HG03045 (cell line): Measurements from ENCODE around the gene DBF4B.

Experiments used
- ATAC-seq: cut with Tn5 transposase; IDR thresholded peaks from one replicate; pipeline ENCODE4 v1.9.1; 2021; ENCODE audit warnings: mild to moderate bottlenecking, moderate library complexity; ENCODE audit not compliant: unreplicated experiment

DBF4B gene

GRCh38 chr17:44775838-44776621, 67.6 kb downstream of the DBF4B start:
- ATAC-seq: peak; percentile 3

DNA sequence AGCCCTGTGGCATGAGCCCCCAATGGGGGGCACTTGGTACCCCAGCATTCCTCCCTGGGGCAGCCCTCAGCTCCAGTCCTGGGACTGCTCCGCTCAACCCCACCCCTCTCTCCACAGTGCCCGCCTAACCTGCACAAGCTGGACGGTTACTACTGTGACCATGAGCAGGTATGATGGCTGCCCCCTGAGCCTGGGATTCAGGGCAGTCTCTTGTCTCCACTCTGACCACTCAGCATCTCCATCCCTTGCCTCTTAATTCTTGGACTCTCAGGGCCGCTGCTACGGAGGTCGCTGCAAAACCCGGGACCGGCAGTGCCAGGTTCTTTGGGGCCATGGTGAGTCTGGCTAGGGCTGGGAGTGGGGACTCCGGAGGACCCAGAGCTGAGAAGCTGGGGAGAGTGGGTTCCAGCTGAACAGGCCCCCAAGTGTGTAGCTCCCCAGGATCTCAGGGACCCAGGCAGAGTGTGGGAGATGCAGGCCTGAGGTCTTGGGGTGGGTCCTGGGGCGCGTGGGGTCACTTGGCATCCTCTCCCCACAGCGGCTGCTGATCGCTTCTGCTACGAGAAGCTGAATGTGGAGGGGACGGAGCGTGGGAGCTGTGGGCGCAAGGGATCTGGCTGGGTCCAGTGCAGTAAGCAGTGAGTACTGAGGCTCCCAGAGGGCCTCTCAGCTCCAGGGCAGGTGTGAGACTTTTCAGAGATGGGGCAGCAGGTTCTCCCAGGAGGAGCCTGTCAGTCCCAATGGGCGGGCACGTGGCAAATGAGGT, 68.3 kb downstream of the DBF4B start:
- no peak for ATAC-seq

DNA sequence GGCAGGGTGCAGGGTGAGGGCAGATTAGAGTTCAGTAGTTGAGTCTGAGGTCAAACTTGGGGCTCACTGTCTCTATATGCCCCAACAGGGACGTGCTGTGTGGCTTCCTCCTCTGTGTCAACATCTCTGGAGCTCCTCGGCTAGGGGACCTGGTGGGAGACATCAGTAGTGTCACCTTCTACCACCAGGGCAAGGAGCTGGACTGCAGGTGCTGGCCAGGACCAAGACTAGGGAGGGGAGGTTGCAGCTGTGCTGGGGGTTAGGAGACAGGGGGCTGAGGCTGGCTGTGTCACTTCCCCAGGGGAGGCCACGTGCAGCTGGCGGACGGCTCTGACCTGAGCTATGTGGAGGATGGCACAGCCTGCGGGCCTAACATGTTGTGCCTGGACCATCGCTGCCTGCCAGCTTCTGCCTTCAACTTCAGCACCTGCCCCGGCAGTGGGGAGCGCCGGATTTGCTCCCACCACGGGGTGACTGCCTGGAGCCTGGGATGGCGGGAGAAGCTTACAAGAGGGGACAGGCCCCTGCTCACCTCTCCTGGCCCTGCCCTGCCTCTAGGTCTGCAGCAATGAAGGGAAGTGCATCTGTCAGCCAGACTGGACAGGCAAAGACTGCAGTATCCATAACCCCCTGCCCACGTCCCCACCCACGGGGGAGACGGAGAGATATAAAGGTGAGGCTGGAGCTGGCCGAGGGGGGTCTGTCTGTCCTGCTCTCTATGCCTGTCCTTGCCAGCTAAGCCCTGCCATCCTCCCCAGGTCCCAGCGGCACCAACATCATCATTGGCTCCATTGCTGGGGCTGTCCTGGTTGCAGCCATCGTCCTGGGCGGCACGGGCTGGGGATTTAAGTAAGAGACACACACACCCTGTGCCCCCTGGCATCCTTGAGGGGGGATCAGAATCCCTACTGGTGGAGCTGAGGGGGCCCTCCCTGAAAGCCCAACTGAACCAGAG, 69.2 kb downstream of the DBF4B start:
- ATAC-seq: no peak

GRCh38 chr17:44778656-44779210, 70.3 kb downstream of the DBF4B start:
- no peak for ATAC-seq

- no peak for ATAC-seq
Observed at GRCh38 chr17:44779211-44780025, 71.0 kb downstream of the DBF4B start.

DNA sequence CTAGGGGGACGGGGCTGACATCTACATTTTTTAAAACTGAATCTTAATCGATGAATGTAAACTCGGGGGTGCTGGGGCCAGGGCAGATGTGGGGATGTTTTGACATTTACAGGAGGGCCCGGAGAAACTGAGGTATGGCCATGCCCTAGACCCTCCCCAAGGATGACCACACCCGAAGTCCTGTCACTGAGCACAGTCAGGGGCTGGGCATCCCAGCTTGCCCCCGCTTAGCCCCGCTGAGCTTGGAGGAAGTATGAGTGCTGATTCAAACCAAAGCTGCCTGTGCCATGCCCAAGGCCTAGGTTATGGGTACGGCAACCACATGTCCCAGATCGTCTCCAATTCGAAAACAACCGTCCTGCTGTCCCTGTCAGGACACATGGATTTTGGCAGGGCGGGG, 71.7 kb downstream of the DBF4B start:
- no peak for ATAC-seq

- ATAC-seq: no peak
Observed at GRCh38 chr17:44780845-44781480, 72.5 kb downstream of the DBF4B start.

- no peak for ATAC-seq
Observed at GRCh38 chr17:44781551-44782325, 73.3 kb downstream of the DBF4B start.

DNA sequence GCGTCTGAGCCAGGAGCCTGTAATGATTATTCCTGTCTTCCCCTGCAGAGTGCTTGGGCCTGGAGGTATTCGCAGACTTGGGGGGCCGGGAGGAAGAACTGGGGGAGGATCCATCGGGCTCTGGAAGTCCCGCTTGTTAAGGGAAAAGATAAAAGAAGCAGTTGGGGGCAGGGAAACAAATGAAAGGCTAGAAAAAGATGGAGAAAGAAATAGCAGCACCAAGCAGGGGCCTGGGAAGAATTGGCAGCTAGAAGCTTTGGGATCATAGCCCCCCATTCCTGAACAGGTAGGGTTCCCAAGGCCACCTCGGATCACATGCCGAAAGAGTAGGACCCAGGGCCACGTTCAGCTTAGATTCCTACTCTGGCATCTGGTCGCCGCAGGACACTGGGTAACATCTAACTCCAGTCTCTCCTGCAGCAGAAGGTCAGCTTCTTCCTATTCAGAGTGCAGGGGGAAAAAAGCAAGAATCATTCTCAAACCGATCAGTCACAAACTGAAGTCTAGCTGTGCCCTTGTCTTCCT, 73.9 kb downstream of the DBF4B start:
- ATAC-seq: no peak

- no peak for ATAC-seq
Observed at GRCh38 chr17:44785921-44786320, 77.5 kb downstream of the DBF4B start.

- ATAC-seq: no peak
Observed at GRCh38 chr17:44786551-44787081, 78.2 kb downstream of the DBF4B start.

DNA sequence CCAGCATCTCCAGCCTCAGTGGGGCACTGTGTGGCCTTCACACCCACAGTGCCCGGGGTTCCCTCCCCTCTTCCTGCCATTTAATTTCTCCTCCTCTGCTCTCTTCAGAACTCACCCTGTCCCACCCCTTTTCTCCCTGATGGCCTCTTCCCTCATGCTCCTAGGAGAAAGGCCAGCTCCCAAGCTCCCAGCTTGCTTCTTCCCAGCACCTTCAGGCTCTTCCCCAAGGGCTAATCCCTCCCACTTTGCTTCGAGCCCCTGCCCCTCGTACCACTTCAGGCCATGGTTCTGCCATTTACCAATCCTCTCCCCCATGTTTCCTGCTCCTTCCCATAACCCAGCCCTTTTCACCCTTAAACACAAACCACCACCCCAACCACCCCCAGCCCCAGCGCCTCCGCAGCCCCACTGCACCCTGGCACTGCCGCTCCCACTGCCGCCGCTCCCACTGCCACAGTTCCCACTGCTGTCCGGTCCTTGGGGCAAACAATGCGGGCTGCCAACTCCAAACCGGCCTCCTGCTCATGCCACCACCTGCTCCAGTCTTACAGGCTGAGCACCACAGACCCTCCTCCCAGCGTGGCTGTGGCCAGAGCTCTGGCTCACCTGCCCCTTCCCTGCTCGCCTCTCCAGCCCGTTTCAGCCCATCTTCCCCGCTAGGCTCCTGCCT, 78.9 kb downstream of the DBF4B start:
- ATAC-seq: no peak

- no peak for ATAC-seq
Observed at GRCh38 chr17:44788139-44788538, 79.7 kb downstream of the DBF4B start.

DNA sequence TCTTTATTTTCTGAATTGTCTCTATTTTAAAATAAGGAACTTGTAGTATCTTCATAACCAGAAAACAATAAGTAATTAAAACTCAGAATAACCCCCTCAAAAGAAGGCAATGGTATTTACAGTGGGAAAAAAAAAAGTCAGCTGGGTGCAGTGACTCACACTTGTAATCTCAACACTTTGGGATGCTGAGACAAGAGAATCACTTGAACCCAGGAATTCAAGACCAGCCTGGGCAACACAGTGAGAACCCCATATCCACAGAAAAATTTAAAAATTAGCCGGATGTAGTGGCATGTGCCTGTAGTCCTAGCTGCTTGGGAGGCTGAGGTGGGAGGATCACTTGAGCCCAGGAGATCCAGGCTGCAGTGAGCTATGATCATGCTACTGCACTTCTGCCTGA, 83.8 kb downstream of the DBF4B start:
- ATAC-seq: no peak

- no peak for ATAC-seq
Observed at GRCh38 chr17:44793885-44794842, 85.7 kb downstream of the DBF4B start.

- ATAC-seq: no peak
Observed at GRCh38 chr17:44794851-44795413, 86.5 kb downstream of the DBF4B start.
